ENCODE results near the gene PIRT. TPM values are rescaled to one million over a fixed set of nuclear protein-coding genes. Genes with fewer than 3 reads are reported as not detected.
A peak's percentile ranks its signal among the peaks of the same experiment; 100 is the strongest.
"Not testable (repeated sequence)": the region's sequence is repeated elsewhere in the genome, so short reads cannot be mapped to it uniquely, and the experiment has no call there.

Gene PIRT
- total RNA-seq, result not detected

- DNase-seq (ENCODE audit: low spot score) (no peak), ATAC-seq (no peak)
- peaks cover 0 to 3% of the 10 kb centered on the region in 2 donors for H3K27me3 Mint-ChIP-seq
- H3K4me3 Mint-ChIP-seq, result no peak within 1 kb of the TSS
- no peaks in the 10 kb centered on the region for H3K9me3 Mint-ChIP-seq
- H3K27ac Mint-ChIP-seq, result no peak within 1 kb of the TSS
- H3K36me3 Mint-ChIP-seq, result no peaks in the 10 kb centered on the region
- H3K4me1 Mint-ChIP-seq (ENCODE audit: low read depth in 2 of 2), result no peaks in the 10 kb centered on the region
These were observed at the start of gene PIRT for GRCh38 chr17:10837921-10838320. TSS of gene PIRT (minus strand) at chr17:10838087. CDS start at chr17:10825645, 12,442 bp downstream.

- no peak overlapping the region for H3K4me3 Mint-ChIP-seq
- no peak for DNase-seq (ENCODE audit: low spot score)
These were observed 44.1 kb upstream of the PIRT start for GRCh38 chr17:10881959-10882358.

DNA sequence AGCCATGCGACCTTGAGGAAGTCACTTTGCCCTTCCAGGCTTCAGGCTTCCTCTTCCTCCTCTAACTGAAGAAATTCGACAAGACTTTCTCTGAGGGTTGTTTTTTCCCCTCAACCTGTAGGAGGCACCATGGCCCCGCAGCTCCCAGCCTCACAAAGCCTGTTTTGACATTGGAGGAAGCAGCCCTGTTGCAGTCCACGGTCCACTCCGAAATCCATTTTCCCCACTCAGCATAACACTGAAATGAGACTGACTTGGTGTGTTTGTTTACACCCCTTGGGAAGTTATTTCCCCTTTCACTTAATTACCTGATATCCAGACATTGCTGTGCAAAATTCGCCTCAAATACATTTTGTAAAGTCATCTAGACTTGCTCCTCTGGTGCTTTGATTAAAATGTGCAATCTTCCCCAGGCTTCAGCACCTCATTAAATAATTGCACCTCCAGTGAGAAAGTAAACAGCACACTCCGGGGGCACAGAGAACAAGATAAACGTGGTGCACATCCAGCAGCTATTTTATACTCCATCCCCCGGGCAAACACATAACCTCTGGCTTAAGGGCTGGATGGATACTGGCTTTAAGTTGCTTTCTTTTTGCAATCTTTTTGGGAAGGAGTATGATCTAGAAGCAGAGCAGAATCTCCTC is 41.4 kb upstream of the PIRT start:
- peaks cover 20% of the 10 kb centered on the region in 2 donors for H3K27me3 Mint-ChIP-seq
- ATAC-seq (no peak), DNase-seq (ENCODE audit: low spot score) (no peak)
- H3K4me3 Mint-ChIP-seq, result no peak overlapping the region
- no peaks in the 10 kb centered on the region for H3K4me1 Mint-ChIP-seq (ENCODE audit: low read depth in 2 of 2)
- no peak overlapping the region for H3K27ac Mint-ChIP-seq
- H3K36me3 Mint-ChIP-seq, result no peaks in the 10 kb centered on the region
- no peaks in the 10 kb centered on the region for H3K9me3 Mint-ChIP-seq

More at GRCh38 chr17:10881959-10882358, 44.1 kb upstream of the PIRT start:
- H3K36me3 Mint-ChIP-seq, result no peaks in the 10 kb centered on the region
- H3K27ac Mint-ChIP-seq, result no peak overlapping the region
- peaks cover 22 to 28% of the 10 kb centered on the region in 2 donors for H3K27me3 Mint-ChIP-seq
- no peak for ATAC-seq
- no peaks in the 10 kb centered on the region for H3K9me3 Mint-ChIP-seq
- H3K4me1 Mint-ChIP-seq (ENCODE audit: low read depth in 2 of 2), result no peaks in the 10 kb centered on the region

GRCh38 chr17:10875984-10876555 is 38.2 kb upstream of the PIRT start:
- no peak for ATAC-seq
- no peaks in the 10 kb centered on the region for H3K36me3 Mint-ChIP-seq

GRCh38 chr17:10875430-10875851 is 37.6 kb upstream of the PIRT start:
- peaks cover 25 to 34% of the 10 kb centered on the region in 2 donors for H3K27me3 Mint-ChIP-seq

More at GRCh38 chr17:10875984-10876555, 38.2 kb upstream of the PIRT start:
- Mint-ChIP-seq H3K4me3 (no peak overlapping the region), H3K9me3 (no peaks in the 10 kb centered on the region), H3K27me3 (peaks cover 22 to 28% of the 10 kb centered on the region in 2 donors), H3K27ac (no peak overlapping the region), H3K4me1 (ENCODE audit: low read depth in 2 of 2) (no peaks in the 10 kb centered on the region)
- no peak for DNase-seq (ENCODE audit: low spot score)

DNA sequence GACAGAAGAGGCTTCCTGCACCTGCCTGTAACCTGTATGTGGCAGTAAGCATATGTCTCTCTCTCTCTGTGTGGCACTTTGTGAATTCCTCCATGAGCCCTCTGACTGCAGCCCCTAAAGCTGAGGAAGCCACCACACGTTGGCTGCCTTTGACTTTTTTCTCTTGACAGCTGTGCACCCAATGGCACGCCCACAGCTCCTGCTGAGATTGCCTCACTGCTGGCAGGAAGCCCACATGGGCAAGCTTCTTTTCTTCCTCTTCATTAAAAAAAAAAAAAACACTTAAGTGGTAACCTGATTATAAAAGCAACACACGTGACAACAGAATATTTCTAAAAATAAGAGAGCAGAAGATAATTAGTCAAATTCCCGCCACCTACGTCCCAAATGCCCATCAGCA is 34.0 kb upstream of the PIRT start:
- H3K4me1 Mint-ChIP-seq (ENCODE audit: low read depth in 2 of 2), result no peaks in the 10 kb centered on the region
- H3K27ac Mint-ChIP-seq, result no peak overlapping the region
- H3K9me3 Mint-ChIP-seq, result peaks cover 6% of the 10 kb centered on the region
- peaks cover 20 to 27% of the 10 kb centered on the region in 2 donors for H3K27me3 Mint-ChIP-seq
- H3K36me3 Mint-ChIP-seq, result no peaks in the 10 kb centered on the region
- DNase-seq (ENCODE audit: low spot score) (no peak), ATAC-seq (no peak)
- no peak overlapping the region for H3K4me3 Mint-ChIP-seq

More at GRCh38 chr17:10875430-10875851, 37.6 kb upstream of the PIRT start:
- no peaks in the 10 kb centered on the region for H3K9me3 Mint-ChIP-seq
- no peak overlapping the region for H3K4me3 Mint-ChIP-seq
- H3K27ac Mint-ChIP-seq, result no peak overlapping the region
- no peaks in the 10 kb centered on the region for H3K4me1 Mint-ChIP-seq (ENCODE audit: low read depth in 2 of 2)
- ATAC-seq, result no peak
- no peaks in the 10 kb centered on the region for H3K36me3 Mint-ChIP-seq
- no peak for DNase-seq (ENCODE audit: low spot score)

DNA sequence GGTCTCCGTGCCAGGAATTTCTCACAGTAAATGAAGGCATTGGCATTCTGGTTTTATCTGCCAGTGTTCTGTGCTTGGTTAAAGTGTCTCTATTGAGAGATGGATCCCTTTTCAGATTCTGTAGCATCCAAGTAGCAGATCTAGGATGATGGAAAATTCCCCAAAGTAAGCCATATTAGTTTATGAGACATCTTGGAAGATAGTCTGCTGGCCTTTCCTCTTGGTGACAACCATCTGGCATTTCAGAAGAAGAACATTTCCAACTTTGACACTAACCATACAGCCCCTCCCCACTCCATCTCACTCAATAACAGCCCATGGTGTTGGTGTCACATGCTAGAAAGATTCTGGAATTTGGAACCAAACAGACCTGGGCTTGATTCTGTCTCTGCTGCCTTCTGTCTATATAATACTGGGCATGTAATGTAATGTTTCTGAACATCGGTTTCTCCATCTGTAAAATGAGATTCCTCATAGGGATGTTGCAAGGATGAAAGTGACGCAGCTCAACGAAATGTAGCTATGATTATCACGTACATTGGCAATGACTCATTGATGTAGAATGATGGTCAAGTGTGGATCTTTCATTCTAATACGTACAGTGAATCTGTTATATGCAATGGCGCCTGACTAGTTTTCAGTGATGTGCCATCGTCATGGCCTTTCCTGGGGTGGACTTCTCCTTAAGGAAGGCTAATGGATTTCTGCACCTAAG is 32.6 kb upstream of the PIRT start:
- no peak for ATAC-seq
- Mint-ChIP-seq H3K9me3 (peaks cover 6% of the 10 kb centered on the region), H3K27ac (no peak overlapping the region), H3K27me3 (peaks cover 17 to 23% of the 10 kb centered on the region in 2 donors), H3K36me3 (no peaks in the 10 kb centered on the region), H3K4me3 (no peak overlapping the region), H3K4me1 (ENCODE audit: low read depth in 2 of 2) (no peaks in the 10 kb centered on the region)
- DNase-seq (ENCODE audit: low spot score), result no peak

DNA sequence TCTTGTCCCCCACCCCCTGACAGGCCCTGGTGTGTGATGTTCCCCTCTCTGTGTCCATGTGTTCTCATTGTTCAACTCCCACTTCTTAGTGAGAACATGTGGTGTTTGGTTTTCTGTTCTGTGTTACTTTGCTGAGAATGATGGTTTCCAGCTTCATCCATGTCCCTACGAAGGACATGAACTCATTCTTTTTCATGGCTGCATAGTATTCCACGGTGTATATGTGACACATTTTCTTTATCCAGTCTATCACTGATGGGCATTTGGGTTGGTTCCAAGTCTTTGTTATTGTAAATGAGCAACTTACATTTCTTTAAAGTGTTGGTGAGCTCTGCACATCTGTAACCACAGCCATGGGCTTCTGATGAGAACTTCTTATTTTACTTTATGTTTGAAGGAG is 30.9 kb upstream of the PIRT start:
- not testable (repeated sequence) for H3K4me1 Mint-ChIP-seq (ENCODE audit: low read depth in 2 of 2); DNase-seq (ENCODE audit: low spot score); H3K36me3 Mint-ChIP-seq; H3K27ac Mint-ChIP-seq; H3K9me3 Mint-ChIP-seq; H3K4me3 Mint-ChIP-seq; ATAC-seq
- peaks cover 24 to 33% of the 10 kb centered on the region in 2 donors for H3K27me3 Mint-ChIP-seq

- no peak for ATAC-seq
- DNase-seq (ENCODE audit: low spot score), result no peak
- H3K4me1 Mint-ChIP-seq (ENCODE audit: low read depth in 2 of 2), result no peaks in the 10 kb centered on the region
- no peak overlapping the region for H3K27ac Mint-ChIP-seq
- H3K27me3 Mint-ChIP-seq, result peaks cover 14 to 24% of the 10 kb centered on the region in 2 donors
- no peaks in the 10 kb centered on the region for H3K36me3 Mint-ChIP-seq
- no peaks in the 10 kb centered on the region for H3K9me3 Mint-ChIP-seq
- no peak overlapping the region for H3K4me3 Mint-ChIP-seq
These were observed 21.2 kb upstream of the PIRT start for GRCh38 chr17:10859051-10859450.

DNA sequence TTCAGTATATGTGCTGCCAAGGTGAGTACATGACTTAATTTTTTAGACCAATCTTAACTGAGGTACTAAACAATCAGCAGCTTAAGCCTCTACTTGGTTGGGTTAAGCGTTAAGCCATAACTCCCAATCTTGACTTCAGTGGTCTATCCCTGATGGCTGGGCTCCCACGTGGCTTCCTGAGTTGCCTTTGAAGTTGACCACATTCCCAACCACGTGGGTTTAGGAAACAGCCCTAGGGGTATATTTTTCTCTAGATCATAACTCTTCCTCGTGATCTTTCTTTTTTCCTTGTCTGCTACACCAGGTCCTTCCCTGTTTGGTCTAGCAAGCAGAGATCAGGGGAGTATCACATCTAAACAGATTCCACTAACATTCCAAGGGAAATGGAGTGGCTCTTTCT is 20.1 kb upstream of the PIRT start:
- Mint-ChIP-seq H3K27me3 (peaks cover 7 to 15% of the 10 kb centered on the region in 2 donors), H3K27ac (no peak overlapping the region), H3K9me3 (no peaks in the 10 kb centered on the region), H3K4me3 (no peak overlapping the region), H3K36me3 (no peaks in the 10 kb centered on the region), H3K4me1 (ENCODE audit: low read depth in 2 of 2) (no peaks in the 10 kb centered on the region)
- DNase-seq (ENCODE audit: low spot score), result no peak
- ATAC-seq, result no peak

DNA sequence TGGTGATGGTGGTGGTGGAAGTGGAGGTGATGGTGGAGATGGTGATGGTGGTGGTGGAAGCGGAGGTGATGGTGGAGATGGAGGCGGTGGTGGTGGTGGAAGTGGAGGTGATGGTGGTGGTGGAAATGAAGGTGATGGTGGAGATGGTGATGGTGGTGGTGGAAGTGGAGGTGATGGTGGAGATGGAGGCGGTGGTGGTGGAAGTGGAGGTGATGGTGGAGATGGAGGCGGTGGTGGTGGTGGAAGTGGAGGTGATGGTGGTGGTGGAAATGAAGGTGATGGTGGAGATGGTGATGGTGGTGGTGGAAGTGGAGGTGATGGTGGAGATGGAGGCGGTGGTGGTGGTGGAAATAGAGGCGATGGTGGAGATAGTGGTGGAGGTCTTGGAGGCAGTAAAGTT is 8.7 kb upstream of the PIRT start:
- peaks cover 20 to 23% of the 10 kb centered on the region in 2 donors for H3K27me3 Mint-ChIP-seq
- H3K4me3 Mint-ChIP-seq; ATAC-seq; H3K36me3 Mint-ChIP-seq; H3K27ac Mint-ChIP-seq; DNase-seq (ENCODE audit: low spot score); H3K9me3 Mint-ChIP-seq: not testable (repeated sequence)
- H3K4me1 Mint-ChIP-seq (ENCODE audit: low read depth in 2 of 2), result peaks cover 7 to 10% of the 10 kb centered on the region in 2 donors

- DNase-seq (ENCODE audit: low spot score) (no peak), ATAC-seq (no peak)
- Mint-ChIP-seq H3K27me3 (peaks cover 18 to 23% of the 10 kb centered on the region in 2 donors), H3K9me3 (no peaks in the 10 kb centered on the region), H3K27ac (no peak overlapping the region), H3K4me1 (ENCODE audit: low read depth in 2 of 2) (peaks cover 7 to 10% of the 10 kb centered on the region in 2 donors), H3K36me3 (no peaks in the 10 kb centered on the region), H3K4me3 (peak overlapping the region; percentile 61)
These were observed 7.5 kb upstream of the PIRT start for GRCh38 chr17:10845388-10845751.

DNA sequence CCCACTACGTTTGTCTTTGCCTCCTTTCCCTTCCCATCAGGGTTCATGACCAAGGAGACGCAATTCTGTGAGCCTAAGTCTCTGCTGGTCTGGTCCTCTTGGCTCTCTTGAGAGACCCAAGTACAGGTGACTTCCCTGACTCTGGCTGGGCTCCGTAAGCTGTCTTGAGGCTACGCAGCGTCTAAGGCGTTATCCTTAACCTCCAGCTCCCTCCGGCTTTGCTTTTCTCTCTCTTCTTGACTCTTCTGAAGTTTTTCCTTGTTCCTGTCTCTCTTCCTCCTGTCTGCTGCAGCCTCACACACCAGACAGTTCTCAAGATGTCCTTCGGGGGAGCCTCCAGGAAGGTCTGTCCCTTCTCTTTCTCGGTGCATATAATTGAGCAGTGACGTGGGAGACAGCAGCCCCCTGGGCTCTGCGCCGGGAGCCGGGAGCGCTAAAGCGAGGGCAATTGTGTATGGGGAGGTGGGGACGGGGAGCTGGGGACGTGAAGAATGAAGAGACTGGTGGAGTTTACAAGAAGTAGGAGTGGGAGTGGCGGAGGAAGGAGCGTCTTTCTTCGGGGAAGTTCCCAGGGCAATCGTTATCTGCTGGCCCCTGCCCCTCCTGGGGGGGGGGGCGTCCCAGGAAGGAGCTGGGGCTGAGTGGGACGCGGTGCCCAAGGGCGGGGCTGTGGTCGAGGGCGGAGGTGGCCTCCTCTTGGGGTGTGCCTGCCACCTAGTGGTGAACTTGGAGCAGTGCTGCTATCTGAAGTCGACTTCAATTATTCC is 6.9 kb upstream of the PIRT start:
- peaks cover 7 to 10% of the 10 kb centered on the region in 2 donors for H3K4me1 Mint-ChIP-seq (ENCODE audit: low read depth in 2 of 2)
- no peaks in the 10 kb centered on the region for H3K36me3 Mint-ChIP-seq
- H3K27ac Mint-ChIP-seq, result no peak overlapping the region
- peak; percentile 85 to 91 for ATAC-seq
- H3K4me3 Mint-ChIP-seq, result peak overlapping the region; percentile 61
- H3K9me3 Mint-ChIP-seq, result no peaks in the 10 kb centered on the region
- peaks cover 16 to 21% of the 10 kb centered on the region in 2 donors for H3K27me3 Mint-ChIP-seq
- peak; percentile 70 for DNase-seq (ENCODE audit: low spot score)
